ENCODE data around the gene ZNF282.

The ZNF282 gene

DNA sequence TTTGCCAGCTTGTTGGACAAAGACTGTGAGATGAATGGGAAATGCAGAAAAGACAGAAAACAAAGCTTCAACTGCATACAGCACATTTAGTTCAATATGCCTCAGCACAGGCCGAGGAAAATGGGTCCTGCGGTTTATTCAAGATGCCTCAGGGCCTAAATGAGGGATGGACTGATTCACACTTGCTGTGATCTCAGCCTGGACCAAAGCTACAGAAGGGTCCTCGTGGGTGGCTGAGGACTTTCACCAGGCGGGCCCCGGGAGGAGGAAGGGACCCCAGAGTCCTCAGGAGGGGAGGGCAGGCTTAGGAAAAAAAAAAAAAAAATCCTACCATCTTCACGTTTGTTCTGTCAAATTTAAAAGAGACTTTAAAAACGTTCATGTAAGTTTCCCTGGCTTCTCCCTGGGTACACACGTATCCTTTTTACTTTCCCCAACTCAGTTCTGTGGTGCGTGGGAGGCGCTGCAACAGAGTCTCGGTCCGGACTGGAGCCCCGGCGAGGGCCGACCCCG, 66.0 kb downstream of the ZNF282 start (continued):
- TF ChIP-seq, protein P1, sequence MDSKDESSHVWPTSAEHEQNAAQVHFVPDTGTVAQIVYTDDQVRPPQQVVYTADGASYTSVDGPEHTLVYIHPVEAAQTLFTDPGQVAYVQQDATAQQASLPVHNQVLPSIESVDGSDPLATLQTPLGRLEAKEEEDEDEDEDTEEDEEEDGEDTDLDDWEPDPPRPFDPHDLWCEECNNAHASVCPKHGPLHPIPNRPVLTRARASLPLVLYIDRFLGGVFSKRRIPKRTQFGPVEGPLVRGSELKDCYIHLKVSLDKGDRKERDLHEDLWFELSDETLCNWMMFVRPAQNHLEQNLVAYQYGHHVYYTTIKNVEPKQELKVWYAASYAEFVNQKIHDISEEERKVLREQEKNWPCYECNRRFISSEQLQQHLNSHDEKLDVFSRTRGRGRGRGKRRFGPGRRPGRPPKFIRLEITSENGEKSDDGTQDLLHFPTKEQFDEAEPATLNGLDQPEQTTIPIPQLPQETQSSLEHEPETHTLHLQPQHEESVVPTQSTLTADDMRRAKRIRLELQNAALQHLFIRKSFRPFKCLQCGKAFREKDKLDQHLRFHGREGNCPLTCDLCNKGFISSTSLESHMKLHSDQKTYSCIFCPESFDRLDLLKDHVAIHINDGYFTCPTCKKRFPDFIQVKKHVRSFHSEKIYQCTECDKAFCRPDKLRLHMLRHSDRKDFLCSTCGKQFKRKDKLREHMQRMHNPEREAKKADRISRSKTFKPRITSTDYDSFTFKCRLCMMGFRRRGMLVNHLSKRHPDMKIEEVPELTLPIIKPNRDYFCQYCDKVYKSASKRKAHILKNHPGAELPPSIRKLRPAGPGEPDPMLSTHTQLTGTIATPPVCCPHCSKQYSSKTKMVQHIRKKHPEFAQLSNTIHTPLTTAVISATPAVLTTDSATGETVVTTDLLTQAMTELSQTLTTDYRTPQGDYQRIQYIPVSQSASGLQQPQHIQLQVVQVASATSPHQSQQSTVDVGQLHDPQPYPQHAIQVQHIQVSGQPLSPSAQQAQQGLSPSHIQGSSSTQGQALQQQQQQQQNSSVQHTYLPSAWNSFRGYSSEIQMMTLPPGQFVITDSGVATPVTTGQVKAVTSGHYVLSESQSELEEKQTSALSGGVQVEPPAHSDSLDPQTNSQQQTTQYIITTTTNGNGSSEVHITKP (tag by site-specific recombination; IDR thresholded peaks at IDR 0.05), result peak; percentile 48
- TF ChIP-seq ZNF692 (tag by site-specific recombination; IDR thresholded peaks at IDR 0.05) (peak; percentile 20; the same call in 1 of the 2 replicates), ZNF560 (tag by site-specific recombination; IDR thresholded peaks at IDR 0.05; ENCODE audit: borderline replicate concordance) (no peak), ZNF501 (tag by site-specific recombination; IDR thresholded peaks at IDR 0.05) (0 out of 2 replicates have a peak, but pooled peaks have one; percentile 62), SP7 (tag by site-specific recombination; IDR thresholded peaks at IDR 0.05) (0 out of 2 replicates have a peak, but pooled peaks have one; percentile 18)

DNA sequence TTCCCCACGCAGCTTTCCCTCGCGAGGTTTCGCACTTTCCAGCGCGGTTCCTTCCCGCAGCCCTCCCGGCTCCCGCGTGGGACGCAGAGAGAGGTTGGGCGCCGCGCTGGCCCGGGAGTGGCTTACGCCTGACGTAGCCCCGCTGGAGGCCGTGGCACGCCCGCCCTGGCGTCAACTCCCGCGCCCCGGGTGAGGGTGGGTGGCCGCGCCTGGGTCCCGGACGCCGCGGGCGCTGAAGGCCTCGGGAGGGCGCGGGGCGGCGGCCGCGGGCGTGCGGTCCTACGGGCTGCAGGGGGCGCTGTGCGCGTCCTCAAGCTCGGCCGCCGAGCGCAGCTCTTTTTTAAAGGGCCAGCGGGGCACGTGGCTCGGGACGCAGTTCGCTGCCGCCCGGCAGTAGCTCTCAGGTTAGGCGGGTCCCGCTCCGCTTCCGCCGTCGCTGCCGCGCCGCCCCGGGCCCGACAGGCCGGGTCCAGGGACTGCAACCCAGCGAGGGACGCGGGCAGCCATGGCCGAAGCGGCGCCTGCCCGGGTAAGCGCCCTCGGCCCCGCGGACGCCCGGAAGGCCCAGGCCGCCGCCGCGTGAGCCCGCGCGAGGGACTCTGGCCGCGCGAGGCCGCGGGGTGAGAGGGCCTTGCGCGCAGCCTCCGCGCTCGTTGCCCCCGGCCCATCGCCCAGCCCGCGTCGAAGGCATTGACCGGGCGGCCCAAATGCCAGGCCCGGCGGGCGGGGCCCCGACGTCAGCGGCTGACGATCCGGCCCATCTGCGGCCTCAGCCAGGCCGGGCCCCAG, 66.7 kb downstream of the ZNF282 start, which contains the start of gene ZNF783:
Gene ZNF783 (plus strand): TSS at position 368 of the 789 bp plus-strand sequence. CDS start 138 bp downstream, at position 506.
- Histone ChIP-seq H3K4me1 (ENCODE audit: control insufficient read depth, insufficient read depth, low read length) (no peaks in the 10 kb centered on the region), H3K36me3 (ENCODE audit: control insufficient read depth in 2 of 2, insufficient read depth in 1 of 2, low read length in 2 of 2) (peaks cover 0 to 23% of the 10 kb centered on the region in 2 experiments; a peak in 2 of 3 replicates), H3K4me3 (ENCODE audit: low read depth, low read length) (peak within 1 kb of the TSS; percentile 56), H3K9me3 (ENCODE audit: control insufficient read depth, insufficient read depth, low read depth, low read length) (no peaks in the 10 kb centered on the region), H3K27ac (ENCODE audit: extremely low read depth, low read depth, low read length) (peak within 1 kb of the TSS; percentile 73)
- ChIA-PET POLR2A (interaction anchor here (0.5 to 1.4 kb wide), 7 partner anchors 11 to 234 kb away, joined by 3 to 11 read pairs (median 3); partner anchors contain the start of gene ZNF282), CTCF (interaction anchor here (0.5 to 1.8 kb wide), 20 partner anchors 9 to 782 kb away, joined by 3 to 7 read pairs (median 4); no protein-coding TSS in a partner anchor)
- TF ChIP-seq GLIS2 (tag by site-specific recombination; IDR thresholded peaks at IDR 0.05), result peak; percentile 84
- TF ChIP-seq ZNF776 (tag by site-specific recombination; IDR thresholded peaks at IDR 0.05; ENCODE audit: borderline replicate concordance), result no peak
- no peak for TF ChIP-seq ZNF280D (tag by site-specific recombination; IDR thresholded peaks at IDR 0.05)
- TF ChIP-seq ZNF292 (tag by site-specific recombination; IDR thresholded peaks at IDR 0.05; ENCODE audit: borderline replicate concordance, low read depth), result no peak
- no peak for TF ChIP-seq GLI2 (tag by site-specific recombination; IDR thresholded peaks at IDR 0.05; ENCODE audit: borderline replicate concordance, low read depth)
- TF ChIP-seq SP7 (tag by site-specific recombination; IDR thresholded peaks at IDR 0.05), result no peak
- TF ChIP-seq ZNF660 (tag by site-specific recombination; IDR thresholded peaks at IDR 0.05), result peak; percentile 94
- TF ChIP-seq ZNF626 (tag by site-specific recombination; IDR thresholded peaks at IDR 0.05), result 0 out of 2 replicates have a peak, but pooled peaks have one; percentile 10
- peak; percentile 30; the same call in 1 of the 2 replicates for TF ChIP-seq TRIM28 (IDR thresholded peaks at IDR 0.05; ENCODE audit: borderline replicate concordance, low read length)
- TF ChIP-seq, protein P2, sequence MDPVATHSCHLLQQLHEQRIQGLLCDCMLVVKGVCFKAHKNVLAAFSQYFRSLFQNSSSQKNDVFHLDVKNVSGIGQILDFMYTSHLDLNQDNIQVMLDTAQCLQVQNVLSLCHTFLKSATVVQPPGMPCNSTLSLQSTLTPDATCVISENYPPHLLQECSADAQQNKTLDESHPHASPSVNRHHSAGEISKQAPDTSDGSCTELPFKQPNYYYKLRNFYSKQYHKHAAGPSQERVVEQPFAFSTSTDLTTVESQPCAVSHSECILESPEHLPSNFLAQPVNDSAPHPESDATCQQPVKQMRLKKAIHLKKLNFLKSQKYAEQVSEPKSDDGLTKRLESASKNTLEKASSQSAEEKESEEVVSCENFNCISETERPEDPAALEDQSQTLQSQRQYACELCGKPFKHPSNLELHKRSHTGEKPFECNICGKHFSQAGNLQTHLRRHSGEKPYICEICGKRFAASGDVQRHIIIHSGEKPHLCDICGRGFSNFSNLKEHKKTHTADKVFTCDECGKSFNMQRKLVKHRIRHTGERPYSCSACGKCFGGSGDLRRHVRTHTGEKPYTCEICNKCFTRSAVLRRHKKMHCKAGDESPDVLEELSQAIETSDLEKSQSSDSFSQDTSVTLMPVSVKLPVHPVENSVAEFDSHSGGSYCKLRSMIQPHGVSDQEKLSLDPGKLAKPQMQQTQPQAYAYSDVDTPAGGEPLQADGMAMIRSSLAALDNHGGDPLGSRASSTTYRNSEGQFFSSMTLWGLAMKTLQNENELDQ (tag by site-specific recombination; IDR thresholded peaks at IDR 0.05; ENCODE audit: low read depth), result no peak
- TF ChIP-seq ZFP69B (tag by site-specific recombination; IDR thresholded peaks at IDR 0.05), result no peak; the same call in 1 of the 2 replicates
- no peak for TF ChIP-seq ZNF777 (tag by site-specific recombination; IDR thresholded peaks at IDR 0.05; ENCODE audit: borderline replicate concordance)
- TF ChIP-seq GLIS1 (tag by site-specific recombination; IDR thresholded peaks at IDR 0.05), result peak; percentile 69; the same call in 1 of the 2 replicates

Measured in HEK293 (cell line).